B cell (primary cell): ENCODE measurements around the gene PRICKLE2. TPM values are rescaled to one million over a fixed set of nuclear protein-coding genes. Genes with fewer than 3 reads are reported as not detected.

Source experiments
- ATAC-seq: fragments of 200-7000 bp; cut with Tn5 transposase; one replicate; pipeline ENCODE4 v1.10.0; 2021; ENCODE audit warnings: low read depth, mild to moderate bottlenecking, moderate number of reproducible peaks, moderate library complexity
- CTCF ChIA-PET: fragments of 350-600 bp; sonication (Branson Sonifier 250); formaldehyde crosslinking; loops from one replicate; lab custom pipeline; 2021; ENCODE audit warnings: antibody characterized with exemption, inconsistent platforms; lab: Charles Lee
- POLR2A ChIA-PET: fragments of 350-600 bp; sonication (Branson Sonifier 250); formaldehyde crosslinking; loops from one replicate; lab custom pipeline; 2021; ENCODE audit warnings: antibody characterized with exemption; lab: Charles Lee
- DNase-seq: peaks from one replicate; pipeline ENCODE4 v3.0.0; 2013
- H2AFZ ChIP-seq: 2 replicates; pipeline ENCODE4 v1.6.1; 2012; ENCODE audit warnings: mild to moderate bottlenecking, low read depth, low read length; ENCODE audit not compliant: insufficient read depth, poor library complexity, severe bottlenecking
- H3K27ac ChIP-seq, 2 donors: 1 replicate in 1 of 2; 2 replicates in 1 of 2; pipeline ENCODE4 v1.5.1; 2012 to 2013; ENCODE audit warnings: low read length in 2 of 2, mild to moderate bottlenecking in 2 of 2, moderate library complexity in 1 of 2
- H3K27me3 ChIP-seq, 4 experiments: fragments of 200-600 bp in 1 of 4; sonication (generic) in 1 of 4; replicated peaks in 1 of 4; 1 replicate in 2 of 4; 2 replicates in 2 of 4; pipeline versions ENCODE4 v1.6.1 to v1.7.0; 2013 to 2016; ENCODE audit warnings: low read length in 3 of 4, mild to moderate bottlenecking in 2 of 4, mixed read lengths in 1 of 4, moderate library complexity in 1 of 4; ENCODE audit not compliant: insufficient read depth in 4 of 4, control insufficient read depth in 3 of 4; ENCODE audit errors: control extremely low read depth in 1 of 4
- H3K36me3 ChIP-seq, 2 experiments: replicated peaks in 1 of 2; 1 replicate in 1 of 2; 2 replicates in 1 of 2; pipeline versions ENCODE4 v1.6.1 to v1.7.1; 2013; ENCODE audit warnings: low read length in 1 of 2; ENCODE audit not compliant: insufficient read depth in 2 of 2, control insufficient read depth in 1 of 2; ENCODE audit errors: control extremely low read depth in 1 of 2, extremely low read depth in 1 of 2
- H3K4me1 ChIP-seq, 2 donors: fragments of 200-600 bp in 1 of 2; sonication (generic) in 1 of 2; 1 replicate in 1 of 2; 2 replicates in 1 of 2; pipeline versions ENCODE4 v1.5.1 to v1.6.1; 2013 to 2017; ENCODE audit warnings: low read length in 2 of 2; ENCODE audit not compliant: control insufficient read depth in 2 of 2, insufficient read depth in 2 of 2
- H3K4me2 ChIP-seq: replicated peaks from 2 replicates; pipeline ENCODE3; 2012; ENCODE audit warnings: mild to moderate bottlenecking, low read depth, low read length; ENCODE audit not compliant: poor library complexity, severe bottlenecking
- H3K4me3 ChIP-seq, 5 experiments: fragments of 200-600 bp in 1 of 5; sonication (generic) in 1 of 5; 1 replicate in 3 of 5; 2 replicates in 2 of 5; pipeline versions ENCODE4 v1.5.1 to v1.7.0; 2011 to 2016; ENCODE audit warnings: low read length in 4 of 5, mild to moderate bottlenecking in 4 of 5, low read depth in 2 of 5, control low read depth in 1 of 5, moderate library complexity in 1 of 5; ENCODE audit not compliant: insufficient read depth in 1 of 5; ENCODE audit errors: control extremely low read depth in 1 of 5, extremely low read depth in 1 of 5
- H3K79me2 ChIP-seq: fragments of 200-600 bp; sonication (generic); one replicate; pipeline ENCODE4 v1.6.0; 2016; ENCODE audit warnings: low read length; ENCODE audit not compliant: control insufficient read depth, insufficient read depth
- H3K9ac ChIP-seq: fragments of 200-600 bp; sonication (generic); 2 replicates; pipeline ENCODE4 v1.6.1; 2017; ENCODE audit warnings: mild to moderate bottlenecking, low read length, moderate library complexity
- H3K9me3 ChIP-seq, 3 donors: one replicate each; pipeline versions ENCODE4 v1.6.1 to v1.7.1; 2013; ENCODE audit warnings: low read length in 2 of 3; ENCODE audit not compliant: control insufficient read depth in 2 of 3, insufficient read depth in 1 of 3; ENCODE audit errors: control extremely low read depth in 1 of 3
- H4K20me1 ChIP-seq: 2 replicates; pipeline ENCODE4 v1.6.0; 2012; ENCODE audit warnings: mild to moderate bottlenecking, low read length; ENCODE audit not compliant: insufficient read depth, control insufficient read depth, poor library complexity, severe bottlenecking
- H3K27ac Mint-ChIP-seq: one replicate; pipeline ENCODE4 v1.8.0; 2021; ENCODE audit warnings: mixed read lengths
- H3K27me3 Mint-ChIP-seq: one replicate; pipeline ENCODE4 v1.8.0; 2021; ENCODE audit warnings: mixed read lengths
- H3K4me1 Mint-ChIP-seq: one replicate; pipeline ENCODE4 v1.8.0; 2021; ENCODE audit warnings: mixed read lengths
- H3K4me3 Mint-ChIP-seq: one replicate; pipeline ENCODE4 v1.8.0; 2021; ENCODE audit warnings: mixed read lengths
- H3K9me3 Mint-ChIP-seq: one replicate; pipeline ENCODE4 v1.8.0; 2022; ENCODE audit warnings: mixed read lengths; ENCODE audit not compliant: insufficient read depth
- CTCF ChIP-seq: fragments of 200-600 bp; IDR thresholded peaks from one replicate; pipeline ENCODE4 v1.8.0; 2022; ENCODE audit warnings: antibody characterized with exemption, mild to moderate bottlenecking
- EZH2 ChIP-seq: IDR thresholded peaks from 2 replicates; pipeline ENCODE4 v1.6.1; 2012; ENCODE audit warnings: borderline replicate concordance, low read depth, mild to moderate bottlenecking, moderate library complexity, low read length; ENCODE audit not compliant: insufficient read depth, poor library complexity, severe bottlenecking
- WGBS: methylation state at CpG from one replicate; pipeline ENCODE4 v1.1.5; 2013; ENCODE audit warnings: missing lambda C conversion rate; ENCODE audit not compliant: insufficient coverage; 5-methylcytosine and 5-hydroxymethylcytosine counted together
- intact Hi-C: fragments of 100-400 bp; cut with micrococcal nuclease; formaldehyde crosslinking; loops from one replicate; pipeline ENCODE4 v1.10.0; 2022
- polyA plus RNA-seq: library from polyadenylated mRNA; depleted of rRNA; stranded (reverse); fragments of >200 nt; gene quantifications from 2 replicates; pipeline ENCODE4 v1.2.3, GENCODE V29; 2012
- total RNA-seq, 2 donors: library from RNA; stranded (reverse); fragments of 120-200 nt in 1 of 2; gene quantifications; 1 replicate in 1 of 2; 2 replicates in 1 of 2; pipeline versions ENCODE4 v1.2.3 to v1.2.4, GENCODE V29; 2013 to 2022

PRICKLE2 gene
- total and polyA plus RNA-seq, 2 donors (not counting 1 experiment from before 2014, with no cell fraction given) = 0.30 to 1.4 TPM

DNA sequence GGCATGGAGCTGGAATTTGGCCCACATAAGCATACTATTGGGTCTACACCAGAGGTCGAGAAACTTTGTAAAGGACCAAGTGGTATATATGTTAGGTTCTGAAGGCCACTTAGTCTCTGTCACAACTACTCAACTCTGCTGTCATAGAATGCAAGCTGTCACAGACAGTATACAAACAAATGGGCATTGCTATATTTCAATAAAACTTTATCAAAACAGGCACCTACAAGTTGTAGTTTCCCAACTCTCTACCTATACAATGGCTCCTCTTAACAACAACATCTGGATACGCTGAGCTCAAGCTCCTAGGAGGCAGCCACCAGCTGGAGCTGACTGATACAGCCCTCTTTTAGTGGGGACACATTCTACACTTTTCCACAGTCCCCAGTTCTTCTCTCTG lies 15.7 kb upstream of the PRICKLE2 start:
- no peaks in the 10 kb centered on the region for H4K20me1 ChIP-seq
- POLR2A ChIA-PET = no interaction called here
- H3K27me3 ChIP-seq = no peaks in the 10 kb centered on the region
- H3K9me3 ChIP-seq = peaks cover 0 to 20% (median 0%) of the 10 kb centered on the region in 3 donors
- H2AFZ ChIP-seq = no peak overlapping the region
- no peaks in the 10 kb centered on the region for H3K4me1 Mint-ChIP-seq
- no peak overlapping the region for H3K9ac ChIP-seq
- no peaks in the 10 kb centered on the region for H3K4me1 ChIP-seq
- H3K27me3 Mint-ChIP-seq = peaks cover 9% of the 10 kb centered on the region
- no peak for ATAC-seq
- H3K27ac ChIP-seq = no peak overlapping the region
- H3K79me2 ChIP-seq = no peaks in the 10 kb centered on the region
- no peak overlapping the region for H3K4me3 Mint-ChIP-seq
- no peak for TF ChIP-seq CTCF
- no peak for TF ChIP-seq EZH2
- CTCF ChIA-PET = no interaction called here
- no peak overlapping the region for H3K4me2 ChIP-seq
- no peak overlapping the region for H3K4me3 ChIP-seq
- H3K27ac Mint-ChIP-seq = no peak overlapping the region
- no peak for DNase-seq
- WGBS = 100% methylated on average over 1 of the region's 2 CpGs
- no peaks in the 10 kb centered on the region for H3K9me3 Mint-ChIP-seq
- no peaks in the 10 kb centered on the region for H3K36me3 ChIP-seq
- intact Hi-C loops = no loop called here

GRCh38 chr3:64240396-64240795 lies 15.1 kb upstream of the PRICKLE2 start:
- no peak overlapping the region for H3K4me3 ChIP-seq
- no peaks in the 10 kb centered on the region for H3K4me1 ChIP-seq
- H3K9me3 ChIP-seq = peaks cover 0 to 20% (median 0%) of the 10 kb centered on the region in 3 donors
- no peak overlapping the region for H3K4me3 Mint-ChIP-seq
- no peaks in the 10 kb centered on the region for H3K9me3 Mint-ChIP-seq
- peaks cover 8% of the 10 kb centered on the region for H3K27me3 Mint-ChIP-seq
- H3K36me3 ChIP-seq = no peaks in the 10 kb centered on the region
- no peak overlapping the region for H3K27ac ChIP-seq
- no peaks in the 10 kb centered on the region for H3K4me1 Mint-ChIP-seq
- H3K79me2 ChIP-seq = no peaks in the 10 kb centered on the region
- no peak overlapping the region for H2AFZ ChIP-seq
- ChIA-PET CTCF (no interaction called here), POLR2A (no interaction called here)
- TF ChIP-seq EZH2 (no peak), CTCF (no peak)
- H3K4me2 ChIP-seq = no peak overlapping the region
- intact Hi-C loops = no loop called here
- DNase-seq (no peak), ATAC-seq (no peak)
- no peaks in the 10 kb centered on the region for H3K27me3 ChIP-seq
- H4K20me1 ChIP-seq = no peaks in the 10 kb centered on the region
- H3K9ac ChIP-seq = no peak overlapping the region
- no peak overlapping the region for H3K27ac Mint-ChIP-seq
- WGBS = 72% methylated on average over 3 of the region's 3 CpGs
